Smooth muscle cell (in vitro differentiated cells): ENCODE results near the gene ZNF385C. TPM values are rescaled to one million over a fixed set of nuclear protein-coding genes. Genes with fewer than 3 reads are reported as not detected.

Source experiments
- DNase-seq: peaks from one replicate; lab custom pipeline; 2025; ENCODE audit not compliant: unreplicated experiment; lab: John Stamatoyannopoulos, UW
- H2AFZ ChIP-seq: fragments of 200-600 bp; sonication (generic); 2 replicates; pipeline ENCODE4 v1.6.0; 2016; ENCODE audit warnings: antibody characterized with exemption, low read depth, mild to moderate bottlenecking
- H3F3A ChIP-seq: fragments of 200-600 bp; sonication (generic); 2 replicates; pipeline ENCODE4 v1.6.0; 2017; ENCODE audit warnings: antibody characterized with exemption, low read depth
- H3K27ac ChIP-seq: fragments of 200-600 bp; sonication (generic); 2 replicates; pipeline ENCODE4 v1.5.1; 2016; ENCODE audit warnings: low read depth, mild to moderate bottlenecking
- H3K27me3 ChIP-seq: fragments of 200-600 bp; sonication (generic); 2 replicates; pipeline ENCODE4 v1.6.1; 2016; ENCODE audit warnings: low read depth, mild to moderate bottlenecking
- H3K36me3 ChIP-seq: fragments of 200-600 bp; sonication (generic); 2 replicates; pipeline ENCODE4 v1.5.1; 2016; ENCODE audit warnings: low read depth
- H3K4me1 ChIP-seq: fragments of 200-600 bp; sonication (generic); 2 replicates; pipeline ENCODE4 v1.5.1; 2016; ENCODE audit warnings: low read depth
- H3K4me2 ChIP-seq: fragments of 200-600 bp; sonication (generic); 2 replicates; pipeline ENCODE4 v1.6.0; 2016; ENCODE audit warnings: mild to moderate bottlenecking
- H3K4me3 ChIP-seq: fragments of 200-600 bp; sonication (generic); 2 replicates; pipeline ENCODE4 v1.5.1; 2016; ENCODE audit warnings: mild to moderate bottlenecking
- H3K79me2 ChIP-seq: fragments of 200-600 bp; sonication (generic); 2 replicates; pipeline ENCODE4 v1.6.0; 2016; ENCODE audit warnings: low read depth, mild to moderate bottlenecking
- H3K9ac ChIP-seq: fragments of 200-600 bp; sonication (generic); 2 replicates; pipeline ENCODE4 v1.6.0; 2016; ENCODE audit warnings: low read depth
- H3K9me3 ChIP-seq: fragments of 200-600 bp; sonication (generic); replicated peaks from 2 replicates; pipeline ENCODE4 v1.5.1; 2016; ENCODE audit warnings: low read depth
- H4K20me1 ChIP-seq: fragments of 200-600 bp; sonication (generic); 2 replicates; pipeline ENCODE4 v1.6.0; 2016; ENCODE audit warnings: low read depth
- CTCF ChIP-seq: fragments of 200-600 bp; sonication (generic); IDR thresholded peaks from 2 replicates; pipeline ENCODE4 v1.5.1; 2017; ENCODE audit warnings: borderline replicate concordance, mild to moderate bottlenecking, antibody characterized with exemption; ENCODE audit not compliant: insufficient read depth, poor library complexity, severe bottlenecking
- WGBS: methylation state at CpG from one replicate; pipeline ENCODE4 v1.1.7; 2016; ENCODE audit warnings: low lambda C conversion rate; 5-methylcytosine and 5-hydroxymethylcytosine counted together
- polyA plus RNA-seq: library from polyadenylated mRNA; unstranded; fragments of >200 nt; fragmentation: Nextera tagmentation; extraction: Ambion mirVana; gene quantifications from 2 replicates; pipeline ENCODE4 v1.2.1, GENCODE V29; 2016
- total RNA-seq: library from RNA; depleted of rRNA; stranded (reverse); fragments of >200 nt; gene quantifications from 2 replicates; pipeline ENCODE4 v1.2.3, GENCODE V29; 2014

The ZNF385C gene
- total and polyA plus RNA-seq, 2 experiments from 2014 or later, result 0.45 to 0.70 TPM

GRCh38 chr17:42117397-42118125 lies 19.3 kb upstream of the ZNF385C start:
- no peak for TF ChIP-seq CTCF
- Histone ChIP-seq H3K4me1 (peaks cover 3% of the 10 kb centered on the region), H3K27me3 (no peaks in the 10 kb centered on the region), H3K79me2 (no peaks in the 10 kb centered on the region), H3K9ac (no peak overlapping the region), H3F3A (no peaks in the 10 kb centered on the region), H2AFZ (no peak overlapping the region), H3K9me3 (no peaks in the 10 kb centered on the region), H4K20me1 (no peaks in the 10 kb centered on the region), H3K36me3 (no peaks in the 10 kb centered on the region), H3K4me2 (no peak overlapping the region), H3K27ac (no peak overlapping the region), H3K4me3 (no peak overlapping the region)
- 94% methylated on average over 29 of the region's 30 CpGs for whole genome bisulfite sequencing
- DNase-seq, result no peak

- peak; percentile 68 for TF ChIP-seq CTCF
- H3K4me1 ChIP-seq, result no peaks in the 10 kb centered on the region
- WGBS, result 60% methylated on average over 18 of the region's 18 CpGs
- H3K79me2 ChIP-seq, result no peaks in the 10 kb centered on the region
- no peaks in the 10 kb centered on the region for H3K9me3 ChIP-seq
- no peak overlapping the region for H3K27ac ChIP-seq
- no peaks in the 10 kb centered on the region for H4K20me1 ChIP-seq
- no peaks in the 10 kb centered on the region for H3F3A ChIP-seq
- no peak overlapping the region for H3K9ac ChIP-seq
- H3K4me2 ChIP-seq, result no peak overlapping the region
- no peak overlapping the region for H3K4me3 ChIP-seq
- DNase-seq, result no peak
- no peaks in the 10 kb centered on the region for H3K27me3 ChIP-seq
- no peaks in the 10 kb centered on the region for H3K36me3 ChIP-seq
- no peak overlapping the region for H2AFZ ChIP-seq
Observed at GRCh38 chr17:42116705-42117396, 18.6 kb upstream of the ZNF385C start.

GRCh38 chr17:42114118-42114517 lies 15.8 kb upstream of the ZNF385C start:
- no peaks in the 10 kb centered on the region for H4K20me1 ChIP-seq

More at GRCh38 chr17:42114118-42114517, 15.8 kb upstream of the ZNF385C start:
- no peaks in the 10 kb centered on the region for H3K79me2 ChIP-seq
- no peak overlapping the region for H3K4me2 ChIP-seq
- H3K36me3 ChIP-seq, result no peaks in the 10 kb centered on the region
- no peak overlapping the region for H3K9ac ChIP-seq
- H3K9me3 ChIP-seq, result no peaks in the 10 kb centered on the region
- 97% methylated on average over 9 of the region's 9 CpGs for WGBS
- H3K4me1 ChIP-seq, result no peaks in the 10 kb centered on the region
- H3K27ac ChIP-seq, result no peak overlapping the region
- no peak overlapping the region for H2AFZ ChIP-seq
- H3K4me3 ChIP-seq, result no peak overlapping the region
- H3F3A ChIP-seq, result no peaks in the 10 kb centered on the region
- no peaks in the 10 kb centered on the region for H3K27me3 ChIP-seq
- no peak for DNase-seq
- no peak for TF ChIP-seq CTCF
